ENCODE data around the gene KLK1.

- TF ChIP-seq CTCF (IDR thresholded peaks at IDR 0.05) (no peak), SIN3A (IDR thresholded peaks at IDR 0.05; ENCODE audit: borderline replicate concordance, insufficient read depth, low read depth, low read length) (no peak), POLR2AphosphoS5 (IDR thresholded peaks at IDR 0.05; ENCODE audit: low read depth, low read length) (no peak)
These were observed 44.6 kb downstream of the KLK1 start for GRCh38 chr19:50778906-50779430.

Measured in Panc1 (cell line).